Muscle of back (tissue), 11 donors: ENCODE data around the gene DUS2. TPM values are rescaled to one million over a fixed set of nuclear protein-coding genes. Genes with fewer than 3 reads are reported as not detected.
A peak's percentile ranks its signal among the peaks of the same experiment; 100 is the strongest.
"Not testable (repeated sequence)": the region's sequence is repeated elsewhere in the genome, so short reads cannot be mapped to it uniquely, and the experiment has no call there.

ENCODE experiments used
- DNase-seq, 3 donors: peaks; one replicate each; pipeline versions ENCODE4 v3.0.0 to v3.0.0-alpha.2; 2013
- polyA plus RNA-seq, 10 donors: library from polyadenylated mRNA; unstranded; fragments of 120-200 nt; gene quantifications; one replicate each; pipeline ENCODE4 v1.2.1, GENCODE V29; 2013; ENCODE audit not compliant: insufficient read length in 10 of 10

DUS2 gene
- polyA plus RNA-seq, 10 donors: 10.2 to 15.0 (median 11.0) TPM

DNA sequence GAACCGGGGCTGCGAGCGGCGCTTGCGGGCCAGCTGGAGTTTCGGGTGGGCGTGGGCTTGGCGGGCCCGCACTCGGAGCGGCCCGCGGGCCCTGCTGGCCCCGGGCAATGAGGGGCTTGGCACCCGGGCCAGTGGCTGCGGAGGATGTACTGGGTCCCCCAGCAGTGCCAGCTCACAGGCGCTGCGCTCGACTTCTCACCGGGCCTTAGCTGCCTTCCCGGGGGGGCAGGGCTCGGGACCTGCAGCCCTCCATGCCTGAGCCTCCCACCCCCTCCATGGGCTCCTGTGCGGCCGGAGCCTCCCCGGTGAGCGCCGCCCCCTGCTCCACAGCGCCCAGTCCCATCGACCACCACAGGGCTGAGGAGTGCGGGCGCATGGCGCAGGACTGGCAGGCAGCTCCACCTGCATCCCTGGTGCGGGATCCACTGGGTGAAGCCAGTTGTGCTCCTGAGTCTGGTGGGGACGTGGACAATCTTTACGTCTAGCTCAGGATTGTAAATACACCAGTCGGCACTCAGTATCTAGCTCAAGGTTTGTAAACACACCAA is 24.8 kb upstream of the DUS2 start:
- not testable (repeated sequence) for DNase-seq

DNA sequence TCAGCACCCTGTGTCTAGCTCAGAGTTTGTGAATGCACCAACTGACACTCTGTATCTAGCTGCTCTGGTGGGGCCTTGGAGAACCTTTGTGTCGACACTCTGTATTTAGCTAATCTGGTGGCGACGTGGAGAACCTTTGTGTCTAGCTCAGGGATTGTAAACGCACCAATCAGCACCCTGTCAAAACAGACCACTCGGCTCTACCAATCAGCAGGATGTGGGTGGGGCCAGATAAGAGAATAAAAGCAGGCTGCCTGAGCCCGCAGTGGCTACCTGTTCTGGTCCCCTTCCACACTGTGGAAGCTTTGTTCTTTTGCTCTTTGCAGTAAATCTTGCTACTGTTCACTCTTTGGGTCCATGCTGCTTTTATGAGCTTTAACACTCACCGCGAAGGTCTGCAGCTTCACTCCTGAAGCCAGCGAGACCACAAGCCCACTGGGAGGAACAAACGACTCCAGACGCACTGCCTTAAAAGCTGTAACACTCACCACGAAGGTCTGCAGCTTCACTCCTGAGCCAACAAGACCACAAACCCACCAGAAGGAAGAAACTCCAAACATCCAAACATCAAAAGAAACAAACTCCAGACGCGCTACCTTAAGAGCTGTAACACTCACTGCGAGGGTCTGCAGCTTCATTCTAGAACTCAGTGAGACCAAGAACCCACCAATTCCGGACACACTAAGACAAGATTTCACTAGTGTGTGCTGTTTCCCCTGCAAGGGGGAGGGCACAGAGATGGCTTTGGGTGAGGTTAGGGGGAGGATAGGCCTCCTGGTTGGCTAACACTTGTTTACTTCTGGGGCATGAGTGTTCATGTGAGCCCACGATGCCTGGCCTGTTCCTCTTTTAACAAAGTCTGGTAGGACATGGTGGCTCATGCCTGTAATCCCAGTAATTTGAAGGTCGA is 24.1 kb upstream of the DUS2 start, which contains the start of gene DPEP2:
Gene DPEP2 (minus strand): TSS at position 706 of the 910 bp plus-strand sequence. CDS start 6,272 bp downstream, outside the sequence.
- peak in 1 of 3 donors; percentile 20 for DNase-seq

DNA sequence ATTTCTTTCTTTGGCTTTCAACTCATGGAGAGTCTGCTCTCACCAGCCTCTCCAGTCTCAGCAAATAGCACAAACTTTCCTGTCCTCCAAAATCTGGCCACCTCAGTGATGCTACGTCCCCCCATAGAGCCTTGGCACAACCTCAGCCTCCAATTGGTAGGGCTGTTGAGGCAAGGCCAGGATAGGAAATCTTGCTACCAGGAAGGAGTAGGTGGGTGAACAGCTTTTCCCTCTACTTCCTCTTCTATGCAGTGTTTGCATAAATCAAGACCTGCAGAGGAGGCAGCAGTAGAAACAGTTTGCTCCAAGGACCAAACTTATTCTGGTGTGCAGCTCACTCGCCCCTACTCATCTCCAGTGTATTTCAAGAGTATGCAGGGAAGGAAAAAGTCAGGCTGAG is 23.1 kb upstream of the DUS2 start:
- DNase-seq: no peak

DNA sequence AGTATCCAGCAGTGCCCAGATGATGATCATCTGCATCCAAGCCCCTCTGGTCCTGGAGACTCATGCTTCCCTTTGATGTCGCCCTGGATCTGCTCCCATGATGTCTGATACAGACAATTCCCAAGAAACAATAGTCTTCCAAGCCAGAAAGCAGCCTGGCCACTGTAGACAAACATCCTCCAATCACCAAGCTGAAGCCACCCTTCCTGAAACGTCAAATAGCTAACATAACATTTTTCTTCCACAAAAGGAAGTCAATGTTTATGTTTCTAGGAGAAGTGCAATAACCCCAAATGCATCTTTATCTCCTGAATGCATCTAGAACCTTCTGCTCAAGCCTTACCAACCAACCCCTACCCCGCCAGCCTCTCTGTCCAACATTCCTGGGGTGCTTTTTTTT is 22.6 kb upstream of the DUS2 start:
- peak in 1 of 3 donors; percentile 25 for DNase-seq

DNA sequence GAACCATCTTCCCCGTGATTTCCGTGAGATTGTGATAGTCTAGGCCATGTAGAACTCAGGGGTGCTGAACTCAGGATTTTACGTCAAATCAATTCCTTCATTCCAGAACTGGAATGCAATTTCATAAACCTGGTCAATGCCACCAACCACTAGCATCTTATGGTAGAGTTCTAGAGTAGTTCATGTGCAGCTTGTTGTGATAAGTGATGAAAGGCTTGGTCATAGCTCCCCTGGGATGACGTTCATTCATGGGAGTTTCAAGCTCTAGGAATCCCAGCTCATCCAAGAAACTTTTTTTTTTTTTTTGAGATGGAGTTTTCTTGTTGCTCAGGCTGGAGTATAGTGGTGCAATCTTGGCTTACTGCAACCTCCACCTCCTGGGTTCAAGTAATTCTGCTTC is 20.1 kb upstream of the DUS2 start:
- no peak for DNase-seq

DNA sequence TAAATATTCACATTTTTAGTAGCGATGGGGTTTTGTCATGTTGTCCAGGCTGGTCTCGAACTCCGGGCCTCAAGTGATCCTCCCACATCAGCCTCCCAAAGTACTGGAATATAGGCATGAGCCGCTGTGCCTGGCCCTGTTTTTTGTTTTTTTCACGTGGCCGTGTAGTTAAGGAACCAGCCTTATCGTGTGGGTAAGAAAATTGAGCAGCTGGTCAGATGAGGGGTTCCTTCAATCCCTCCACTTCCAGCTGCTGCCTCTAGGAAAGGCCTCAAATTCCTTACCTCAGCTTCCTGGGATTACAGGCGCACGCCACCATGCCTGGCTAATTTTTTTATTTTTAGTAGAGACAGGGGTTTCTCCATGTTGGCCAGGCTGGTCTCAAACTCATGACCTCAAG is 17.9 kb upstream of the DUS2 start:
- DNase-seq: no peak

DNA sequence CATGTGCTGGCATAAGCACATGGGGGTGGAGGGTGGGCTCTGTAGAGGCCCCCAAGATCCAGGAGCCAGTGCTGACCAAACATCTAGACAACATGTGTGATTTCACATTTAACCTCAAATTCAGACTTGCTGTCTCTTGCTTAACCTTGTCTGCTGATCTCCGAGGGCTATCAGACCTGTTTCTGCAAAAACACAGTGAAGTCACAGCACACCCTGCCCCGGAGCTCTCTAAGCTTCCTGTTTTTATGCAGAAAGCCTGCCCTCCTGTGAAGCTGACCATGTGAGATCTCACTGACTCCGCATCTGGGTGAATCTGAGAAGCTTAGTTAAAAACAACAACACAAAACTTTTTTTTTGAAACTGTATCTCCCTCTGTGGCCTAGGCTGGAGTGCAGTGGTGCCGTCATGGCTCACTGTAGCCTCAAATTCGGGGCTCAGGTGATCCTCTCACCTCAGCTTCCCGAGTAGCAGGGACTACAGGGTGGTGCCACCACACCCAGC is 17.2 kb upstream of the DUS2 start:
- DNase-seq: peak in 1 of 3 donors; percentile 43

DNA sequence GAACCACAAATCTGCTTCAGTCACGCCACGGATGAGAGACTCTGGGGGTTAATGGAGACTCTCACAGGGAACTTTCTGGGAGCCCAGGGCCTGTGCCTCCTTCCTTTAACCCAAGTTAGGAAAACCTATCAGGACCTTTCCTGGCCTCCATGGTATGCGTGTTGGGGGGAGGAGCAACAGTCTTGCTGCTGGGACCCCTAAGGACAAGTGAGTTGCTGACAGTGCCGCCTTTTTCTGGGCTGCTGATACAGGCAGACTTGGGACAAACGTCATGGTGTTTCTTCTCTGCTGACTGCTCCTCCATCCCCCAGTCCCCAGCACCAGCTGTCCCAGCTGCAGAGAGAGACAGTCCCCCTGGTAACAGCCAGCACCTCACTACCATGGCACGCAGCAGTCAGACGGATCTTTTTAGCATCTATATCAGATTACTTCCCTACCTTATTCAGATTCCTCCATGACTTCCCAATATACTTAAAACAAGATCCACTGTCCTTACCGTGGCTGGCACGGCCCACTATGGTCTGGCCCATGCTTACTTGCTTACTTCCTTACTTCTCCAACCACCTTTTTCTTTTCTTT is 13.8 kb upstream of the DUS2 start:
- DNase-seq: no peak

DNA sequence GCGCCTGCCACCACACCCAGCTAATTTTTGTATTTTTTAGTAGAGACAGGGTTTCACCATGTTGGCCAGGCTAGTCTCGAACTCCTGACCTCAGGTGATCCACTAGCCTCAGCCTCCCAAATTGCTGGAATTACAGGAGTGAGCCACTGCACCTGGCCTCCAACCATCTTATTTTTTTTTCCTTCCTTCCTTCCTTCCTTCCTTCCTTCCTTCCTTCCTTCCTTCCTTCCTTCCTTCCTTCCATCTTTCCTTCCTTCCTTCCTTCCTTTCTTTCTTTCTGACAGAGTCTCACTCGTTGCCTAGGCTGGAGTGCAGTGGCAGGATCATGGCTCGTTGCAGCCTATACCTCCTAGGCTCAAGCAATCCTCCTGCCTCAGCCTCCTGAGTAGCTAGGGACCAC is 13.2 kb upstream of the DUS2 start:
- not testable (repeated sequence) for DNase-seq

DNA sequence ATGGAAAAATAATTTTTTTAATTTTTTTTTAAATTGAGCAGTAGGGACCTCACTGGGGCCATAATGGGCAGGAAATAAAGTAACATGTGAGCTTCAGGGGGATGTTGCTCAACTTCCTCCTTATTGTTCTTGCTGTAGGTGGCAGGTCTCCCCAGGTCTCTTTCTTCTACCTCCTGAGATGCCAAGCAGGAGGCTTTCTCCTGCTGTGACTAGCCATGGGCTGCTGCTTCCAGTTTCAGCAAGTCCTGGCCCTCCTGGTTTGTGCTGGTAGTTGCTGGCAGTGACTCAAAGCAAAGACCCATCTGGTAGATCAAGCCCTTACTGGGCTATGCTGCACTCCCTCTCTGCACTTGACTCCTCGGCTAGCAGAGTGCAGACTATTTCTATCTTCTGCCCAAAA is 9.6 kb upstream of the DUS2 start:
- DNase-seq: no peak

DNA sequence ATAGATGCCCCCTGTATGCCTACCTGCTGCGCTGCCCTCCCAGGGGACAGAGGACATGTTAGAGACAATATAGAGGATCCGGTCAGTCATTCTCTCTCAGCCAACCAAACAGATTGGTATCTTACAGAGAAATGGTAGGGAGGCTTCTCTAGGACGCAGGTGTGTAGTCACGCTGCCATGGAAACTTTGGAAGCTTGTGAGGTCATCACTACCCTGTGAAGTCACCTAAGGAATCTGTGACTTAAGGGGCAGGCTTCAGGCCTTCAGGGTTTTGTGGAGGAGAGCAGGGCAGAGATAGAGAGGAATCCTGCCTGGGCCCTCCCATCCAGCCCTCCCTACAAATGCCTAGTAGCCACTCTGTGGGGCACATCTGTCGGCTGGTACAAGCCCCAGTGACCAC is 7.4 kb upstream of the DUS2 start, which contains the start of gene DPEP2NB:
Gene DPEP2NB (minus strand): TSS at position 231 of the 400 bp plus-strand sequence. CDS start 141 bp downstream, at position 90.
- no peak for DNase-seq

DNA sequence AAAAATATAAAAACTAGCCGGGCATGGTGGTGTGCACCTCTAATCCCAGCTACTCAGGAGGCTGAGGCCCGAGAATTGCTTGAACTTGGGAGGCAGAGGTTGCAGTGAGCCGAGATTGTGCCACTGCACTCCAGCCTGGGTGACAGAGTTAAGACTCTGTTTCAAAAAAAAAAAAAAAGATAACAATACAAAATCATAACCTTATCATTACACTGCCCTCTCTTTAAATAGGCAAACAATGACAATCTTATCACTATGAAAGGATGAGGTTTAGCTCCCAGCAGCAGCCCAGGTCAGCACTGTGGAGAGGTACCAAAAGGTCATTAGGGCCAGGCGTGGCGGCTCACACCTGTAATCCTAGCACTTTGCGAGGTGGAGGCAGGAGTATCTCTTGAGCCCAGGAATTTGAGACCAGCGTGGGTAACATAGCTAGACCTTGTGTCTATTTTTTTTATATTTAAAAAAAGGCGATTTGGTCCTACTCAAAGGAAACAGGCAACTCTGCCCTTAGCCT is 3.9 kb upstream of the DUS2 start:
- no peak for DNase-seq

DNA sequence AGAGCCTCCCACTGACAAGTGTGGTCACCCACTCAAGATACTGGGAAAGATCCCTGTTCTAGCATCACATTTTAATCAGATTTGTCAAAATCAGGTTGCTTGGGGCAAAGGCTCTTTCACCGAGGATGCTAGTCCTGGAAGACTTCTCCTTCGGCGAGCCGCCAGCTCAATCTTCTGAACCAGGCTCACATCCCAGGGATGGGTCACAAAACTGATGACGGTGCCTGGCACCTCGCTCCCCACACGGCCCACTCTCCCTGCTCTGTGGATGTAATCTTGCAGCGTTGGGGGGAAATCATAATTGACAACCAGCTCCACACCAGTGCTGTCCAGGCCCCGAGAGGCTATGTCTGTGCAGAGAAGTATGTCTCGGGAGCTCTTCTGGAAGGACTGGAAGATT is 1.6 kb upstream of the DUS2 start:
- DNase-seq: no peak

DNA sequence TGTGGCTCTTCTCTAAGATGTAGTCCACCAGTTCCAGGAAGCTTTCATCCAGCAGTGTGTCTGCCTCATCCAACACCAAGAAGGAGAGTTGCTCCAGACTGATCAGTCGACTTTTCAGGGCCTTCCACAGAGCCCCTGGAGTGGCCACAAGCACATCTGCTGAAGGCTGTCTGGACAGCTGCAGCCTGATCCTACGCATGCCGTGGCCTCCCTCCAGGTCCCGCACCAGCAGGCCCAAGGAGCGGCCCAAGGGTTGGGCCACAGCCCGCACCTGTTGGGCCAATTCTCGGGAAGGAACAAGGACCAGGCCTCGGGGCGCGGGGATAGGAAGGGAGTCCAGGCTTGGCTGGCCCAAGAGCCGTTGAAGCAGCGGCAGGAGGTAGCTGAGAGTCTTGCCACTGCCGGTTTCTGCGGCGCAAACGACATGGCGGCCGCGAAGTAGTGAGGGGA is 781 bp upstream of the DUS2 start:
- no peak for DNase-seq

DNA sequence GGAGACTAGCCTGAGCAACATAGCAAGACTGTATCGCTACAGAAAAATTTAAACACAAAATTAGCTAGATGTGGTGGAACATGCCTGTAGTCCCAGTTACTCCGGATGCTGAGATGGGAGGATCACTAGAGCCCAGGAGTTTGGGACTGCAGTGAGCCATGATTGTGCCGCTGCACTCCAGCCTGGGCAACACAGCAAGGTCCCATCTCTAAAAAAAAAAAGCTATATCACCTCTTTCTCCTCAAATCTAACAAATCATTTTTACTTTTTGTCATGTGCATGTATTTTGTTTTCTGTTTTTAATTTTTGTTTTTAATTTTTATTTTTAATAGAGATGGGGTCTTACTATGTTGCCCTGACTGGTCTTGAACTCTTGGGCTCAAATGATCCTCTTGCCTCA is 5.9 kb downstream of the DUS2 start:
- DNase-seq: no peak

DNA sequence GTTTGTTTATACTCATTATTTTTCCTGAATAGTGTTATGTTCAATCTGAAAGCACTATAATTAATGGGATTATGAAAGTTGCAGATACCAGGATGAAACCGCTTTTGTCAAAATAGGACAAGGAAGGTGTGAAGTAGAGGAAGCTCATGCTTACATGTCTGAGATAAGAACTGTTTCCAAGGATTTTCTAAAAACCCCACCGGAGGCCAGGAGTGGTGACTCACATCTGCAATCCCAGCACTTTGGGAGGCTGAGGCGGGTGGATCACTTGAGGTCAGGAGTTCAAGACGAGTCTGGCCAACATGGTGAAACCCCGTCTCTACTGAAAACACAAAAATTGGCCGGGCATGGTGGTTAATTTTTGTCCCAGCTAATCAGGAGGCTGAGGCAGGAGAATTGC is 7.0 kb downstream of the DUS2 start:
- DNase-seq: not testable (repeated sequence)

DNA sequence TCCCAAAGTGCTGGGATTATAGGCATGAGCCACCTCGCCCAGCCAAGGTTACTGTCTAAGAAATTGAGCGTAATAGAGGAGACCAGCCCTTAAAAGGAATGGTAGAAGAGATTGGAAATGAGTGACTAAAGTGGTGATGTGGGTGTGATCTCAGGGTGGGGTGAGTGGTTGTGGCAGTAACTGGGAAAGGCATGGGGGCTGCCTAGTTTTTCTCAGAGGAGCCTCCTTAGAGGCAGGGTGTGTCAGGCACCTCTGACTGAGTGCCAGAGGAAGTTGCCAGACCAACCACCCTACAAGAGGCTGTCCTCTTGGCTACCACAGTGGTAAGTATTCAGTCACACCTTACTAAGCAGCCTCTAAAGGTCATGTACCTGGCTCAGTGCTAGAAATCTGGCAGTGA is 8.9 kb downstream of the DUS2 start:
- no peak for DNase-seq

DNA sequence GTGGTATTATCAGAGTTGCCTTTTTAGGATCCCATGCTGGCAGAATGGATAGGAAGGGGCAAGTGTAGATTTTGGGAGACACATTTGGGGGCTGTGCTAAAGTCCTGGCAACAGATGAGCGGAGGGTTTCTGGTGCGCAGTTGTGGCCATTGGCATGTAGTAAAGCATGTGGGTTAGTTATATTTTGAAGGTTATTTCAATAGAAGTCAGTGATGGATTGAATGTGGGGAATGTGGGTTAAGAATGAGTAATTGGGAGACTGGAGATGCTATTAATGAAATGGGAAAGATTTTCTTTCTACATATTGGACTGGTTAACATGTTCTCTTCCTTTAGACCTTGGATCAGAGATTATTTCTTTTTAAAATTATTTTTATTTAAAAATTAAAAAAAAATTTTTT is 10.0 kb downstream of the DUS2 start:
- DNase-seq: no peak

DNA sequence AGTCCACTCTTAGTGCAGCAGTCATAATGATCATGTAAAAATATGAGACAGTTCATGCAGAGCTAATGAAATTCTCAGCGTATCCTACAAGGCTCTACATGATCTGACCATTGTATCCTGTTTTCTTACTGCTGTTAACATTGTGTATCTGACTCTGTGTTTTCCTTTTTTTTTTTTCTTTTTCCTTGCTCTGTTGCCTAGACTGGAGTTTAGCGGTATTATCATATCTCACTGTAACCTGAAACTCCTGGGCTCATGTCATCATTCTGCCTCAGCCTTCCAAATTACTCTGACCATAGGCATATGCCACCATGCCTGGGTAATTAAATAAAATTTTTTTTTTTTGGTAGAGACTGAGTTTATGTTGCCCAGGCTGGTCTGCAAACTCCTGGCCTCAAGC is 12.1 kb downstream of the DUS2 start:
- no peak for DNase-seq

DNA sequence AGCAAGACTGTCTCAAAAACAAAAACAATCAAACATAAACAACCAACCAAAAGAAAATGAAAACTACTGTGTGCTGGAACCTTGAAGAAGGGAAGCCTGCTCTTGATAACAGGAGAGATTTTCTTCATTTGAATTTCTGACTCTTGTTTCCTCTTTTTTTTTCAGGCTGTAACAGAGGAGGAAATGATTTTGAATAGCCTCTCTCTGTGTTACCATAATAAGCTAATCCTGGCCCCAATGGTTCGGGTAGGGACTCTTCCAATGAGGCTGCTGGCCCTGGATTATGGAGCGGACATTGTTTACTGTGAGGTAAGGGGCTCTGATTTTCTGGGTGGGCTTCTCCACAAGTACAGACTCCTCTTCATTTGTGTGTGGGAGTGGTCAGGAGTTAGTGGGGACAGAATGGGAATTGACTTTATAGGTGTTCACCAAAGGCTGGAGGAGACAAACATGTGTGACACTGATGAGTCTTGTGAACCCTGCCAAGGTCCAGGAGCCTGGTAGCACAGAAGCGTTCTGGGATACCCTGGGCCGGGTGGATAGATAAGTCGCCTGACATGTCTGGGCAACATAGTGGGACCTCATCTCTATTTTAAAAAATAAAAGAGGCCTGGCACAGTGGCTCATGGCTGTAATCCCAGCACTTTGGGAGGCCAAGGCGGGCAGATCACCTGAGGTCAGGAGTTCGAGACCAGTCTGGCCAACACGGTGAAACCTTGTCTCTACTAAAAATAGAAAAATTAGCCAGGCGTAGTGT is 14.9 kb downstream of the DUS2 start:
- no peak for DNase-seq

DNA sequence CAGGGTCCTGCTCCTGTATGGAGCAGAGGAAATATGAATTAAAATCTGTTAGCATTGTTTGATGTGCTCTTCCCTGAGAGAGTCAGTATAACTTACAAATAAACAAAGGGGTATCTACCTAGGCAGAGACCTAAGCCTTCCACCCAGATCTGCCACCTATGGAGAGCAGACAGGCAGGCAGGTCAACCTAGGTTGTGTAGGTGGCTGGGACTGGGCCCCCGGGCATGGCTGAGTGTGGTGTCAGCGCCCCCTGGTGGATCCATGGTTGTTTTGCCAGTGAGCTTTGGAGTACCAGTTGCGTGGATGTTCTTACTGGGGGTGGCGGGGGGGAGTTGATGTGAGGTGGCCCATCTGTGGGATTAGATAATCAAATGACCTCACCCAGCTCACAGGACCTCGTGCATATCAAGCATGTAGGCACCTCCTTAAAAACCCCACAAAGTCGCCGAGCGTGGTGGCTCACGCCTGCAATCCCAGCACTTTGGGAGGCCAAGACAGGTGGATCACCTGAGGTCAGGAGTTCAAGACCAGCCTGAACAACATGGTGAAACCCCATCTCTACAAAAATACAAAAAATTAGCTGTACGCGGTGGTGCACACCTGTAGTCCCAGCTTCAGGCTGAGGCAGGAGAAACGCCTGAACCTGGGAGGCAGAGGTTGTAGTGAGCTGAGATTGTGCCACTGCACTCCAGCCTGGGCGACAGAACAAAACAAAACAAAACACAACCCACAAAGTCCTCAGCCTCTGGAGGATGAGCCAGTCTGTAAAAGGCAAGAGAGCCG is 17.6 kb downstream of the DUS2 start:
- DNase-seq: peak; percentile 39 to 74 (median 63)
